Thyroid gland (tissue), 4 donors: ENCODE data around the gene SCUBE2. TPM values are rescaled to one million over a fixed set of nuclear protein-coding genes. Genes with fewer than 3 reads are reported as not detected.

ENCODE experiments used
- DNase-seq, 2 donors: peaks; one replicate each; pipeline ENCODE4 v3.0.0-alpha.2; 2019
- H3K27ac ChIP-seq, 3 donors: fragments of 200-600 bp; sonication (generic); 1 replicate in 2 of 3; 2 replicates in 1 of 3; pipeline ENCODE4 v1.5.1; 2016 to 2019; ENCODE audit warnings: mild to moderate bottlenecking in 1 of 3, moderate library complexity in 1 of 3
- H3K27me3 ChIP-seq: fragments of 200-600 bp; sonication (generic); one replicate; pipeline ENCODE4 v1.5.1; 2019
- H3K36me3 ChIP-seq, 2 donors: fragments of 200-600 bp; sonication (generic); one replicate each; pipeline ENCODE4 v1.5.1; 2016 to 2019
- H3K4me1 ChIP-seq, 2 donors: fragments of 200-600 bp; sonication (generic); one replicate each; pipeline ENCODE4 v1.5.1; 2017 to 2019
- H3K4me3 ChIP-seq, 3 donors: fragments of 200-600 bp; sonication (generic); replicated peaks in 1 of 3; 1 replicate in 2 of 3; 2 replicates in 1 of 3; pipeline ENCODE4 v1.5.1; 2016; ENCODE audit warnings: mild to moderate bottlenecking in 1 of 3
- H3K9me3 ChIP-seq: fragments of 200-600 bp; sonication (generic); one replicate; pipeline ENCODE4 v1.5.1; 2017
- POLR2A ChIP-seq, 2 donors: fragments of 450-650 bp; IDR thresholded peaks; one replicate each; pipeline ENCODE4 v1.6.1; 2017; ENCODE audit warnings: antibody characterized with exemption in 2 of 2, mild to moderate bottlenecking in 2 of 2, moderate library complexity in 1 of 2
- WGBS, 2 donors: methylation state at CpG; one replicate each; pipeline ENCODE4 v1.1.5; 2017; 5-methylcytosine and 5-hydroxymethylcytosine counted together
- intact Hi-C: fragments of 100-400 bp; cut with DNase I; formaldehyde crosslinking; loops from one replicate; pipeline ENCODE4 v1.15.1; 2023
- total RNA-seq, 4 donors: library from RNA; depleted of rRNA; stranded (reverse); fragments of >200 nt; gene quantifications; one replicate each; pipeline ENCODE4 v1.2.3, GENCODE V29; 2016
- TF ChIP-seq, protein P1 (sequence below), 6 experiments: fragments of 200-600 bp in 3 of 6; fragments of 450-650 bp in 3 of 6; sonication (generic) in 3 of 6; IDR thresholded peaks; one replicate each; pipeline ENCODE4 v1.5.1; 2016 to 2019; ENCODE audit warnings: antibody characterized with exemption in 6 of 6, mild to moderate bottlenecking in 2 of 6, inconsistent platforms in 1 of 6, moderate library complexity in 1 of 6

Gene SCUBE2
- total RNA-seq = 1 to 10 TPM; 1.2 to 4.9 (median 3.1) TPM

DNA sequence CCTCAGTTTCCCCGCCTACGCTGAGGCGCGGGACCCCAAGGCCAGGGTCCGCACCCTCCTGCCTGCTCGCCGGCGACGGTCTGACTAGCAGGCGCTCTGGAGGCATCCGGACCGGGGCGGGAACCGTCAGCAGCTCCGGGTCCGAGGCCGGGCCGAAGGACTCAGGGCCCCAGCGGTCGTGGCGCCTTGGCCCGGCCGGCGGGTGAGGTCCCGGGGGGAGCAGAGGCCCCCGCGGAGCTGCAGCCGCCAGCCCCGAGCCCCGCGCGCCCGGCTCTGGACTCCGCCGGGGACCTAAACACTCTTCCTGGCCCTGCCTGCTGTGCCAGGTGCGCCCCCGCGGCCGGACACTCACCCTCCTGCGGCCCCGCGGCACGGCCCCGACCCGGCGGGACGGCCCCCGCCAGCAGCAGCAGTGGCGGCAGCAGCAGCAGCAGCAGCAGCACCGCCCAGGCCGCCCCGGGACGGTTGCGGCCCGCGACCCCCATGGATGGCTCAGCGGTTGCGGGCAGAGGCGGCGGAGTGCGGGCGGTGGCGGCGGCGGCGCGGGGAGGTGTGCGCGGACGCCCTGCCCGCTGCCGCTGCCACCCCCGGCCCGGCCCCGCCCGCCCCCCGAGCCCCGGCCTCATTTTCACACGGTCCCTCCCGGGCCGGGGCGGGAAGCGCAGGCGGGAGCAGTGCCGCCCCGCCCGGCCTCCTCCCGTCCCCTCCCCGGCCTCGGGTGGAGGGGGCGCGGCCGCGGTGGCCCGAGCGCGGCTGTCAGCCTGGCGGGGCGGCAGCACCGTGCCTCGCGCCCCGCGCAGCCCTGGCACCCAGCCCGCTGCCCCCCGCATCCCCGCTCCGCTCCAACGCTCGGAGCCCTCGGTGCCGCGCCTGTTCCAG is at the start of gene SCUBE2:
SCUBE2 (minus strand) TSS at position 556 of the 879 bp plus-strand sequence; CDS start at position 485, 71 bp downstream.
- peak in 1 of 2 donors; percentile 17 for DNase-seq
- intact Hi-C loops = no loop called here
- H3K27me3 ChIP-seq = no peaks in the 10 kb centered on the region

DNA sequence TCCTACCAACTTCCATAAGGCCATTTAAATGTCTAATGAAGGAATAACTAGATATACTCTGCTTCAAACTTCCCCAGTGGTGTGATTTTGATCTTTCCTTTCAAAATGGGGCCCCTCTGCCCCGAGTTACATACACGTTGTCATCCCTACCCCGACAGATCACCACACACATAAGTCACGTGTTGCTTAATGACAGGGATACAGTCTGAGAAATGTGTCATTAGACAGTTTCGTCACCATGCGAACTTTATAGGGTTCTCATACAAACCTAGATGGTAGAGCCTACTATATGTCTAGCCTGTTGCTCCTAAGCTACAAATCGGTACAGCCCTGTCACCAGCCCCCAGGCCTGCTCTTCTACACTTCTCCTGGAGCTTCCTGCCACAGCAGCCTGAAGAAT is 49.8 kb upstream of the SCUBE2 start:
- no peak for DNase-seq
- no peak overlapping the region for H3K4me3 ChIP-seq
- no peaks in the 10 kb centered on the region for H3K9me3 ChIP-seq
- H3K4me1 ChIP-seq = peaks cover 17 to 30% of the 10 kb centered on the region in 2 donors
- TF ChIP-seq, protein P1, sequence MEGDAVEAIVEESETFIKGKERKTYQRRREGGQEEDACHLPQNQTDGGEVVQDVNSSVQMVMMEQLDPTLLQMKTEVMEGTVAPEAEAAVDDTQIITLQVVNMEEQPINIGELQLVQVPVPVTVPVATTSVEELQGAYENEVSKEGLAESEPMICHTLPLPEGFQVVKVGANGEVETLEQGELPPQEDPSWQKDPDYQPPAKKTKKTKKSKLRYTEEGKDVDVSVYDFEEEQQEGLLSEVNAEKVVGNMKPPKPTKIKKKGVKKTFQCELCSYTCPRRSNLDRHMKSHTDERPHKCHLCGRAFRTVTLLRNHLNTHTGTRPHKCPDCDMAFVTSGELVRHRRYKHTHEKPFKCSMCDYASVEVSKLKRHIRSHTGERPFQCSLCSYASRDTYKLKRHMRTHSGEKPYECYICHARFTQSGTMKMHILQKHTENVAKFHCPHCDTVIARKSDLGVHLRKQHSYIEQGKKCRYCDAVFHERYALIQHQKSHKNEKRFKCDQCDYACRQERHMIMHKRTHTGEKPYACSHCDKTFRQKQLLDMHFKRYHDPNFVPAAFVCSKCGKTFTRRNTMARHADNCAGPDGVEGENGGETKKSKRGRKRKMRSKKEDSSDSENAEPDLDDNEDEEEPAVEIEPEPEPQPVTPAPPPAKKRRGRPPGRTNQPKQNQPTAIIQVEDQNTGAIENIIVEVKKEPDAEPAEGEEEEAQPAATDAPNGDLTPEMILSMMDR (IDR thresholded peaks at IDR 0.05) = no peak
- no peak for TF ChIP-seq POLR2A (IDR thresholded peaks at IDR 0.05)
- peaks cover 15 to 23% of the 10 kb centered on the region in 2 donors for H3K36me3 ChIP-seq
- WGBS, 2 donors = 89 to 91% methylated on average over 7 of the region's 7 CpGs
- no peak overlapping the region for H3K27ac ChIP-seq
- intact Hi-C loops = no loop called here
- no peaks in the 10 kb centered on the region for H3K27me3 ChIP-seq

More for the DNA sequence above, at the start of gene SCUBE2:
- Histone ChIP-seq H3K4me1 (peaks cover 0 to 5% of the 10 kb centered on the region in 2 donors), H3K27ac (no peak within 1 kb of the TSS), H3K4me3 (peak within 1 kb of the TSS in 1 of 3 donors; percentile 43), H3K36me3 (no peaks in the 10 kb centered on the region), H3K9me3 (no peaks in the 10 kb centered on the region)
- WGBS, 2 donors = 3% methylated on average over 8 of the region's 113 CpGs; no CpG with 5 or more reads in 1 of the 2 donors
- TF ChIP-seq, protein P1 (IDR thresholded peaks at IDR 0.05) = no peak
- TF ChIP-seq POLR2A (IDR thresholded peaks at IDR 0.05) = no peak

DNA sequence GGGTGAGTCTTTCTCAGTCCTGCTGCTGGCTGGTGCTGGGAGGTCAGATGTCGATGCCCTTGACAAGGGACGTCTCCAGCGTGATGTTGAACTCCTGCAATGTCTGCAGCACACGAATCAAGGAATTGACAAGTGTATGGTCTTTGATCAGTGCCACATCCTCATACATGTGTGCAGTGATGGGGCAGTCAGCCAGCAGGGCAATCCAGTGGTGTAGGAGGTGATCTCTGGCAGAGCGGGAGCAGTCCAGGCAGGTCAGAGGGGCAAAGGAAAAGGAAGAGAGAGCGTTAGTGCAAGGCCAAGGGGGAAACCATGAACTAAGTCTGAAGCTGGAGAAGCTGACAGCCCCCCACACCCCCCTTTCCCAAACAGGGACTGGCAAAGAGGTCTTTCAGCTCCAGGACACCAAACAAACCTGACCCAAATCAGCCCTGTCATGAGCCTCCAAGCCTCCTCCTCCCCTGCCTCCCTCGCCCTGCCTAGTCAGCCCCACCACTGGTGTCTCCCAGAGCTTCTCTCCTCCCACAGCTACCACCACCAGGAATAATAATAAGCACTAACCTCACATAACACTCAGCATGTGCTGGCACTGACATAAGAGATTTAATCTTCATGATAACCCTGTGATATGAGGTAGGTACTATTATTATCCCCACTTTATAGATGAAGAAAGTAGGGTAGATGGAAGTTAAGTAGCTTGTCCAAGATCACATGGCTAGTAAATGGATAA is 48.4 kb upstream of the SCUBE2 start:
- H3K27ac ChIP-seq = peak overlapping the region in 2 of 3 donors; percentile 78 to 88
- H3K4me1 ChIP-seq = peaks cover 17 to 30% of the 10 kb centered on the region in 2 donors
- WGBS, 2 donors = 84 to 86% methylated on average over 7 of the region's 7 CpGs
- intact Hi-C loops = no loop called here
- no peak overlapping the region for H3K4me3 ChIP-seq
- peaks cover 15% of the 10 kb centered on the region in 2 donors for H3K36me3 ChIP-seq
- no peaks in the 10 kb centered on the region for H3K27me3 ChIP-seq
- TF ChIP-seq, protein P1 (IDR thresholded peaks at IDR 0.05) = no peak
- no peak for TF ChIP-seq POLR2A (IDR thresholded peaks at IDR 0.05)
- DNase-seq = no peak
- H3K9me3 ChIP-seq = no peaks in the 10 kb centered on the region

DNA sequence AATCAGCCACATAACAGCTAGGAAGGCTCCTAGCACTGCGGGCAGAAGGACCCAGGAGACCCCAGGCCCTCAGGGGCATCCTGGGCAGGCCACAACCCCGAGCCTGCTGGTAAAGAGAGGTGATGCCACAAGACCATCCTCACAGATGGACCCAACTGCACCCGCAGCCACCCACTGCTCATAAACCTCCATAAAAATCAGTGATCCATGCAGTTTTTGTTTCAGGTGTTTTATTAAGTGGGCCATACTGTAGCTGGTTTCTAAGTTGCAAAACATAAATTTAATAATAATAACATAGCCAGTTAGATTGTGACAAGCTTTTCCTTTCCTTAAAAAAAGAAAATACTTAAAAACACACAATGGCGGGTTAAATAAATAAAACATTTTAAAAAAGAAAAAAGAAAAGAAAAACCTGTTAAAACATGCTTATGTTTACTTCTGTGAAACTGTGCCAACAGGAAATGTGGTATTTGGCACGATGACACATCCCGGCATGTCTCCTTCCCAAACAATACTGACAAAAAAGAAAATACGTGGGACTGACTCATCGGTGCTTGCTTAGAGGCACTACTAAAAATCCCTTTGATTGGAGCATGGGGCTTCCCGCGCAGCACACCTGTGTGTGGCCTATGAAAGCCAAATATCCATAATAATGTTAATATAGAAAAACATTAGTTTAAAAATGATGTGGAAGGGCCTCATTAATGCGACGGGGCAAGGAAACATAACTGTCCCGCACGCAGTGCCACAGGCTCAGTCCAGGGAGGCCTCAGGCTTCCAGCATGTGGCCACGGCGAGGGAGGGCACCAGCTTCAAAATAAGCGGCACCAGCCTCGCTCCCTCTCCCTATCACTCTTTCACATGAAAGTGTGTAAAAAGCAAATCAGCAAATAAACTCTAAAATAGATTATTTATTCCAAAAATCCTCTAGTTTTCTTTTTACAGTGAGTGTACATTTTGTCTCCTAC is 47.5 kb upstream of the SCUBE2 start:
- peak overlapping the region; percentile 25 to 88 (median 78) for H3K27ac ChIP-seq
- WGBS, 2 donors = 69 to 73% methylated on average over 18 of the region's 18 CpGs
- peaks cover 17 to 30% of the 10 kb centered on the region in 2 donors for H3K4me1 ChIP-seq
- DNase-seq = peak in 1 of 2 donors; percentile 29
- H3K9me3 ChIP-seq = no peaks in the 10 kb centered on the region
- H3K27me3 ChIP-seq = no peaks in the 10 kb centered on the region
- intact Hi-C loops = no loop called here
- peaks cover 11 to 12% of the 10 kb centered on the region in 2 donors for H3K36me3 ChIP-seq
- H3K4me3 ChIP-seq = no peak overlapping the region
- TF ChIP-seq POLR2A (IDR thresholded peaks at IDR 0.05) = no peak
- TF ChIP-seq, protein P1 (IDR thresholded peaks at IDR 0.05) = no peak
